GM10847 (cell line): ENCODE results near the gene CHRNB4.

Experiments
- POLR2A ChIP-seq: IDR thresholded peaks from 2 replicates; pipeline ENCODE4 v1.6.1; 2011; ENCODE audit not compliant: insufficient read length; ENCODE audit errors: extremely low read depth

The CHRNB4 gene

GRCh38 chr15:78645009-78645408 lies 4.0 kb upstream of the CHRNB4 start:
- no peak for TF ChIP-seq POLR2A

DNA sequence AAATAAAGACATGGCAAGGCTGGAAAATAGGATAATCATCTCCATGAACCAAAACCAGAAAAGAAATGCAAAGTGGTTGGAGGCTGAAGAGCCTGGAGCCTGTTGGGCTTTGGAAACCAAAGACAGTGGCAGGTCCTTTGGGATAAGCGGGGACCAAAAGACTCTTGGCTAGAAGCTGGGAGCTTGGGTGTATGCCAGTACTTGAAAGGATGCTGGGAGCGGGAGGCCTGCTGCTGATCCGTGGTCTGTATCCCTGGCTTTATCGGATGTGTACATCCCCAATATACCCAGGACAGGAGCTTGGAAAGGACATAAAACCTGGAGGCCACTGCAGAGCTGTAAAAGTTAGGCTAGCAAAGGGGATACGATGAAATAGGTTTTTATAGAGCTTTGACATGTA lies 1.3 kb upstream of the CHRNB4 start:
- TF ChIP-seq POLR2A, result no peak

DNA sequence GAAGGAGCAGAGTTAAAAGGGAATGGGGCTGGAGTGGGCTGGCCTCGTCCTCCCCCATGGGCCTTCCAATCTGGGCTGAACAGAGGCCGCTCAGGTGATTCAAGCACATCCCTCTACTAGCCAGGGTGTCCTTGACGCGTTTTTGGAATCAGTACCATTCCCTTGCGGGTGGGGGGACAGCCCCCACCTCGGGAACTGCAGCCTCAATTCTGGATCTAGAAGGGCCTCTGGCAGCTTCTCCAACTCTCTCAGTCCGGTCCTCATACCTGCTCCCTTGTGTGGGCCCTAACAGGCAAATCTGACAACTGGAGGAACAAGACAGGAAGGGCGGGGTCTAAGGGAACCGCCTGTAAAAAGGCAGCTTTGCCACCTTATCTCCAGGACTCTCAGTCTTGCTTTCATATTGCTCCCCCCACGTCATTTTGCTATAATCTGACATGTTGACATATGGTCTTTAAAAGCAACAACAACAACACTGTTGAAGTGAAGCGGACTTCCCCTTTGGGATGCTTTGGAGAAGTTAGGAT lies 802 bp upstream of the CHRNB4 start:
- no peak for TF ChIP-seq POLR2A

GRCh38 chr15:78640527-78641101 lies 396 bp downstream of the CHRNB4 start:
- no peak for TF ChIP-seq POLR2A

DNA sequence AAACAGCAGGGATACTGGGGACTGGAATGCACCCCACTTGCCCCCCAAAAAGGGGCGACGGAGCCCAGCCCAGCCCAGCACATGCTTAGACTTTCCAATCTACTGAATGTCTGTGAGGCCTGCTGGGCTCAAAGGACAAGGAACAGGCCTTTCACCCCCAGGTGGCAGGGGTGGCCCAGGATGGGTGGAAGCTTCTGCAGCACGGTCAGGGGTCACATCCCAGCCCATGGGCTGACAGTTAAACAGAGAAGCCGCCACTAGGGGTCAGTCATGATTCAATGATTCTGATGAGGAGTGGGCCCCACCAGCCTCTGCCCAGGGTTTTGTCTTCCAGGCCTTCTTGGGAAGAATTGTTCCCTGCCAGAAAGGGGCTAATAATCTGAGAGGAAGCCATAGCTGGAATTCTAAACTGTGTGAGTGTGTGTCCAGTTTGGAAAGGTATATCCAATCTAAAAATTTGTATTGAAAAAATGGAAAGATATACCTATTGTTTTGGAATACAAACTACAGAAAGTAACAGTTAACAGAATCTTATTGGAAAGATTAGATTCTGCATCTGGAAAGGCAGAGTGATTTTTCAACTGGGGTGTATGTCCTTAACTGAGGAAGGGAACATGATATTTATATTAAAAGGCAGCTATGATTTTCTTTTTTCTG lies 2.2 kb downstream of the CHRNB4 start:
- TF ChIP-seq POLR2A, result no peak

DNA sequence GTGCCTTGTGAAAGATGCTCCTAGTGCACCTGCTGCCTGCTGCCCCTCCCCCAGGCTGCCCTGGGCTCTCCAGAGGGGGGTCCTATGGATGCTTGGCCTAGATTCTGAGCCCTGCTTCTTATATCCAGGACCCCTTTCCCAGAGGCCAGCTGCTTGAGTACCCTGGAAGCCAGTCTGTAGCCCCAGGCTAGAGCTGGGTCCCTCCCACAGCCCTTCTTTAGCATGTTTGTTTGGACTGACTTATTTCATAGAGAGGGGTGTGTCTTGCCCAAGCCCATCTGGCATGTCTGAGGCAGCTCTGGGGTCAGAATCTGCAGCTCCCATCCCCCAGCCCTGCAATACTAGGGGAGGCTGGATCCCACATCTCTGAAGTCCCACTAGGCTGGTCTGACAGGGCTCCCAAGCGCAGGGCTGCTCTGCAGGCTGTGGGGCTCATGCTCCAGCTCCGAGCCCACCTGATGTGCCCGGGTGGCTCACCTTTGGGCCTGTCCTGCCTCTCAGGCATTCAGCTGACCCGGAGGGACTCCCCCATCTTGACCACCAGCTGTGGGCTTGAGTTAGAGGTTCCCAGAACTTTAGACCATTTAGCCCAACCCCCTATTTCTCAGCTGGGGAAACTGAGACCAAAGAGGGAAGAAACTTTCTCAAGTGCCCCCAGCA lies 3.1 kb downstream of the CHRNB4 start:
- no peak for TF ChIP-seq POLR2A

DNA sequence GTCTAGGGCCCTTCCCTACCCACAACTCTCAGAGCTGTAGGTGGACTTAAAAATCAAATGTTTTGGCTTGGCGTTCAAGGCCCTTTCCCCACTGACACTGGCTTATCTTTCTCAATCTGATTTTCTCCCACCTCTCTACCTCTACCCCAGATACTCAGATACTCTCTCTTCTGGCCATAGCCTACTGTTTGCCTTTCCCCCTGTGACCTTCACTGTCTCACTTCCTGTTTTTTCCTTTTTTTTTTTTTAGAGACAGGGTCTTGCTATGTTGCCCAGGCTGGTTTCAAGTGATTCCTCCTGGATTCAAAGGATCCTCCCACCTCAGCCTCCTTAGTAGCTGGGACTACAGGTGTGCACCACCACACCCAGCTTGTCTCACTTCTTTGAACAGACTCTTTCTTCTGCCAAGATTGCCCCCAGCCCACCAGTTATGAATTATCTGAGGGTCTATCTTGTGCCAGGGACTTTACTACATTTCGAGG lies 4.6 kb downstream of the CHRNB4 start:
- TF ChIP-seq POLR2A, result no peak

GRCh38 chr15:78635346-78635745 lies 5.7 kb downstream of the CHRNB4 start:
- no peak for TF ChIP-seq POLR2A

- TF ChIP-seq POLR2A, result no peak
Measured at GRCh38 chr15:78634210-78635145, 6.5 kb downstream of the CHRNB4 start.

DNA sequence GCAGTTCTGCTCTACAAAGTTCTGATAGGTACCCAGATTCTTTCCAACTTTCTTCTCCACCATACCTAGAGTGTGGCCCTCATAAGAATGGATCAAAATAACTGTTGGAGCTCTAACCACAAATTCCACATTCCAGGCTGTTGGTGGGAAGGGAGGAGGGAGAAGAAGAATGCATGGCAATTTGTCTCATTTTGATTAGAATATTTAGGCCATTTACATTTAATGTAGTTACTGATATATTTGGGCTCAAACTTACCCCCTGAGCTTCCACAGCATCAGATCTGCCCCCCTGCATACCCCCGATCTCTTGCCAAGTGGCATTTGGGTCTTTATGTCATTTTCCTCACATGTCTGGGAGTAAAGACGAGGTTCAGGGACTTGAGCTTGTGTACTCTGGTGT lies 7.7 kb downstream of the CHRNB4 start:
- no peak for TF ChIP-seq POLR2A

DNA sequence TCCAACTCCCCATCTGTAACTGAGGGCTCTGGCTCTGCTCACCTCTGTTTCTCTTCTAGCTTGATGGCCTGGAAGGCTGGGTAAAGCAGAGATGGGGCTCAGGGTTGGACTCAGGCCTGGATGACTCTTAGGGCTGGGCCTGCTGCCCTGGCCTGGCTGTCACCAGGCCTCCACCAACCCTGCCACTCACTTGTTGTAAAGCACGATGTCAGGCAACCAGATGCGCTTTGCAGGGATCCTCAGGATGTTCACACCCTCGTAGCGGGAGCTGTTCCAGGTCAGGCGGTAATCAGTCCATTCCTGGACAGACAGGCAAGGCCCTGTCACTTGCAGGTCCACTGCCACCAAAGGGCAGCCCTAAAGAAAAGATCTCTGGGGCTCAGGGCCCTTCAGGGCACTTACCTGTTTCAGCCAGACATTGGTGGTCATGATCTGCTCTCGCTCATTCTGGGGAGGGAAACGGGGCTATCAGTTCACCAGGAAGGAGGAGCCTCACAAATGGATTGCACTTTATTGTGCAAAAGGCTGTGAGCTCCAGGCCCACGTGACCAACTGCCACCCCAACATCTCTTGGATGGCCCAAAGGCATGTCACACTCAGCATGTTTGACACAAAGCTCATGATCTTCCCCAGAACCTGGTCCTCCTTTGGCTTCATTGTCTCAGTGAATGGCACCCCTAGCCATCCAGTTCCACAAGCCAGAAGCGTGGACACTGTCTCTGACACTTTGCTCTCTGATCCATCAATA lies 9.9 kb downstream of the CHRNB4 start:
- no peak for TF ChIP-seq POLR2A

- no peak for TF ChIP-seq POLR2A
Measured at GRCh38 chr15:78629716-78630065, 11.3 kb downstream of the CHRNB4 start.

DNA sequence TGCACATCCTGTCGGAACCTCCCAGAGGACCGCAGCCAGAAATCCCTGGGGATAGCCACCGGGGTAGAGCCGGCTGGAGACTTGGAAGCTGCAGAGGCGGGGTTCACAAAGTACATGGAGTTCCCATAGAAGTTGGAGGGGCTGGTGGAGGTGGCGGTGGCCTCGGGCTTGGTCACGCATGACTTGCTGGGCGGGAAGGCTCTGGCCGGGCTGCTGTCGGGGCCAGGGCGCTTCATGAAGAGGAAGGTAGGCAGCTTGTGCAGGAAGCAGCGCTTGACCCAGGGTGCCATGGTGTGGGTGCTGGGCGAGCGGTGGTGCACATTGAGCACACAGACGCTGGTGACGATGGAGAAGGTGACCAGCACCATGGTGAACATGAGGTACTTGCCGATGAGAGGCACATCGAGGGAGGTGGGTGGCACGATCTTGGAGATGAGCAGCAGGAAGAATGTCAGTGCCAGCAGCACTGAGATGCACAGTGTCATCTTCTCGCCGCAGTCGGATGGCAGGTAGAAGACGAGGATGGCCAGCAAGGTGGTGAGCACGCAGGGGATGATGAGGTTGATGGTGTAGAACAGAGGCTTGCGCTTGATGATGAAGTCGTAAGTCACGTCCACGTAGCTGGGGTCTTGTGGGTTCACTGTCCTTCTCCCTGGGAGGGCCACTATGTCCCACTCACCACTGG lies 11.8 kb downstream of the CHRNB4 start:
- no peak for TF ChIP-seq POLR2A

GRCh38 chr15:78628227-78628626 lies 12.8 kb downstream of the CHRNB4 start:
- no peak for TF ChIP-seq POLR2A

DNA sequence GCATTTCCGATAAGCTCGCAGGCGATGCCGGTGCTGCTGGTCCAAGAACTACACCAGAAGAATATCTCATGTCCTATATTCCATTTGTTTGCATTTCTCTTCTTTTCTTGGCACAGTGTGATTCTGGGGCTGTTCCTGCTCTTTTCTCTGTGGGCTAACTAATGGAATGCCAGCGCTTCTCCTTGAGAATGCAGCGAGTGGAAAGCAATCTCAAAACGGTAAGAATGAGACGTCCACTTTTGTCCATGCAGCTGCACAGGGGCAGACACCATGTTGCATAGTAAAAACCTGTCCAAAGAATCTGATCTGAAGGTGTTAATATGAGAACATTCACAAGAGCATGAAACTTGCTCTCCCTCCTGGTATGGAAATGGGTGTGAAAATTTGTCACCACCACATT lies 13.7 kb downstream of the CHRNB4 start:
- no peak for TF ChIP-seq POLR2A
